Activated T-helper 1 cell treated with anti-CD3 and anti-CD28 coated beads, Interleukin-12 subunit alpha, Interleukin-12 subunit beta, Interleukin-2, Interleukin-4 antibody, amounts not matched to agents 30 ng/mL and 10 ng/mL and 1 ng/mL, durations not matched to agents 14 hours and 24 hours and 36 hours (primary cell): ENCODE results near the gene LTBR. TPM values are rescaled to one million over a fixed set of nuclear protein-coding genes. Genes with fewer than 3 reads are reported as not detected.

Experiments used
- DNase-seq: peaks from one replicate; pipeline ENCODE4 v3.0.0; 2021; ENCODE audit warnings: low spot score
- H3K27ac Mint-ChIP-seq: one replicate; pipeline ENCODE4 v1.8.0; 2021; ENCODE audit warnings: mild to moderate bottlenecking, mixed read lengths
- H3K27me3 Mint-ChIP-seq: one replicate; pipeline ENCODE4 v1.8.0; 2022; ENCODE audit warnings: mild to moderate bottlenecking, moderate library complexity, mixed read lengths; ENCODE audit not compliant: insufficient read depth
- H3K36me3 Mint-ChIP-seq: one replicate; pipeline ENCODE4 v1.8.0; 2021; ENCODE audit warnings: low read depth, mixed read lengths
- H3K4me1 Mint-ChIP-seq: one replicate; pipeline ENCODE4 v1.8.0; 2021; ENCODE audit warnings: low read depth, mixed read lengths
- H3K4me3 Mint-ChIP-seq: one replicate; pipeline ENCODE4 v1.8.0; 2021; ENCODE audit warnings: mild to moderate bottlenecking, moderate library complexity, mixed read lengths
- H3K9me3 Mint-ChIP-seq: one replicate; pipeline ENCODE4 v1.8.0; 2021; ENCODE audit warnings: mixed read lengths
- intact Hi-C: fragments of 100-400 bp; cut with micrococcal nuclease; formaldehyde crosslinking; loops from one replicate; pipeline ENCODE4 v1.15.1; 2024
- total RNA-seq: library from RNA; stranded (reverse); gene quantifications from 2 replicates; pipeline ENCODE4 v1.2.3, GENCODE V29; 2022

The LTBR gene
- total RNA-seq, 1 donor from 2014 or later, result 1.3 TPM

DNA sequence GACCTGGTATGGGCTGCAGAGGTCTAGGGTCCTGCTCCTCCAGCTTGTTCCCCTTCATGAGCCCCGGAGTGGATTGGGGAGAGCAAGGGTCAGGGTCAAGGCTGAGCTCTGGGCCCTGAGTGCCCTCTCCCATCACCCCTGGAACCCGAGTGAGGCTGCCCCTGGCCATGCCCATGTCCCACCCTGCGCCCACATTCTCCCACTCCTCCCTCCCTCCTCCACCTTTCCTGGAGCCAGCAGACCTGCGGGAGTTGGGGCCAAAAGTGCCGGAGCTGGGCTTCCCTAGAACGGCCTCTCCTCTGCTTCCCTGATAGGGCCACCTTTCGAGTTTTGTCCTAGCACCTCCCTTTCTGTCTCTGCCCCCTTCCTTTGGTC, 9.2 kb upstream of the LTBR start:
- H3K27ac Mint-ChIP-seq, result no peak overlapping the region

DNA sequence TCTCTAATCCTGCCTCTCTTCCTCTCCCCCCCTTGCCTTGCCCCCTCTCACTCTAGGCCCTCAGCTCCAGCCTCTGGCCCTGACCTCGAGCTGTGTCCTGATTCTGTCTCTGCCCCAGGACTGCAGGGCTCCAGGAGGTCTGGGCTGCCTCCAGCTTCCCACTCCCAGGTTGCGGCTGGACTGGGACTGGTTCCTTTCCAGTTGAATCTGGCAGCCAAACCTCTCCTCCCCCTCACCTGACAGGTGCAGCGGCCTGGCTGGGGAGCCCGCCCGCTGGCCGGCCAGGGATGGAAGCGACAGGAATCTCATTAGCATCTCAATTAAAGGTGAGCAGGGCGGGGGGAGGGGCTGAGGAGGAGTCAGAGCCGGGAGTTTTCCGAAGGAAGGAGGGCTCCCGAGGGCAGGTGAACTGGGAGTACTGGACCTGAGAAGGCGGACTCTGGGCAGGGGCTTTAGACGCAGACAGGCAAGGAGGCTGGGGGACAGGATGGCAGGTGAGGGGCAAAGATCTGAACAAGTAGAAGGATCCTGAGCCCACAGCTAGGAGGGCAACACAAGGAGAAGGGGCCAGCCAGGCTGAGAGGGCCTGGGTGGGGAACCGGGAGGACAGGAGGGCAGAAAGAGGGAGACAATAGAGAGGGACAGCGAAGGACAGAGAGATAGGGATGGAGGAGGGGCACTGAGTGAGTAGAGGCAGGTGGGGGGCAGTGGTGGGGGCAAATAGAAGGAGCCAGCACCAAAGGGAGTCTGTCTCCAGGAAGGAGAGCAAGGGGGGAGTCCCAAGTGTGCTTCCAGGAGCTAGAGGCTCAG, 8.5 kb upstream of the LTBR start, which contains the start of gene SCNN1A:
Gene SCNN1A, minus strand, starts transcription at position 295 of the 810 bp plus-strand sequence. CDS start 780 bp downstream, outside the sequence.
- Mint-ChIP-seq H3K4me1 (peaks cover 21% of the 10 kb centered on the region), H3K27ac (peak within 1 kb of the TSS; percentile 24), H3K36me3 (no peaks in the 10 kb centered on the region), H3K9me3 (no peaks in the 10 kb centered on the region), H3K27me3 (no peaks in the 10 kb centered on the region), H3K4me3 (no peak within 1 kb of the TSS)
- intact Hi-C loops, result loop anchor here (5.0 kb wide), 1 partner anchor 37 kb away; no protein-coding TSS in a partner anchor
- no peak for DNase-seq

More for the DNA sequence above, 9.2 kb upstream of the LTBR start:
- H3K36me3 Mint-ChIP-seq, result no peaks in the 10 kb centered on the region
- H3K4me1 Mint-ChIP-seq, result peaks cover 21% of the 10 kb centered on the region
- H3K9me3 Mint-ChIP-seq, result no peaks in the 10 kb centered on the region
- H3K4me3 Mint-ChIP-seq, result no peak overlapping the region
- intact Hi-C loops, result loop anchor here (5.0 kb wide), 1 partner anchor 38 kb away; no protein-coding TSS in a partner anchor
- no peaks in the 10 kb centered on the region for H3K27me3 Mint-ChIP-seq
- no peak for DNase-seq

DNA sequence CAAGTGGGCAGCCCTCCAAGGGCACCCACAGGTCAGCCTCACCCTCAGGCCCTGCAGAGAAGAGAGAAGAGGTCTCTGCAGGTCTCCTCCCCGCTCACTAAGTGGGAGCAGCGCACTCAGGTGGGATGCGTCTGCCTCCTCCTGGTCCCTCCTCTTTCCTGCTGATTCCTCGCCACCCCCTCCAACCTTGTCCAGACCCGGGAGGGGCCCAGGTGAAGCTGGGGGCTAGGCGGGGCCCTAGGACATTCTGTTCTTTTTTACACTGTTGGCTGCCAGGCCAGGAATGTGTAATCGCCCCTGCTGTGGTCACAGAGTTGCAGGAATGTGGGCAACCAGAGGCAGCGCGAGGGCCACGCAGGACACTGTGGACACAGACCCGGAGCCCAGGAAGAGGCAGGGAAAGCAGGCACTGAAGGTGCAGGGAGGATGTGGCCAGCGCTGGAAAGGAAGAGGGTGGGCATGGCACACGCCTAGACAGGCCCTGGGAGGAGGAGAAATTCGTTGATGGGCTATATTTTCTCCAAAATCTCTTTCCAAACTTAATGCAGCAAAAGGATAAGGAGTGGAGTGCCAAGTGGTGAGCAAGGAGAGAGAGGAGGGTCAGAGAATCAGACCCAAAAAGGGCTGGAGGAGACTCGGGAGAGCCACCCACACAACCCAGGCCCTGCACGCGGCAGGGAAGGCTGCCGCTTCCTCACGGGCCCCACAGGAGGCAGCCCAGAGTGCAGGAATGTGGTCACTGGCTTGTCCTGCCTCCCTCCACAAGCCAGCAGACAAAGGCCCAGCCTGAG, 7.7 kb upstream of the LTBR start:
- no peak for DNase-seq
- peaks cover 21% of the 10 kb centered on the region for H3K4me1 Mint-ChIP-seq
- intact Hi-C loops, result loop anchor here (5.0 kb wide), 1 partner anchor 36 kb away; no protein-coding TSS in a partner anchor
- H3K36me3 Mint-ChIP-seq, result no peaks in the 10 kb centered on the region
- H3K27ac Mint-ChIP-seq, result peak overlapping the region; percentile 24
- H3K4me3 Mint-ChIP-seq, result no peak overlapping the region
- no peaks in the 10 kb centered on the region for H3K9me3 Mint-ChIP-seq
- H3K27me3 Mint-ChIP-seq, result peaks cover 4% of the 10 kb centered on the region

DNA sequence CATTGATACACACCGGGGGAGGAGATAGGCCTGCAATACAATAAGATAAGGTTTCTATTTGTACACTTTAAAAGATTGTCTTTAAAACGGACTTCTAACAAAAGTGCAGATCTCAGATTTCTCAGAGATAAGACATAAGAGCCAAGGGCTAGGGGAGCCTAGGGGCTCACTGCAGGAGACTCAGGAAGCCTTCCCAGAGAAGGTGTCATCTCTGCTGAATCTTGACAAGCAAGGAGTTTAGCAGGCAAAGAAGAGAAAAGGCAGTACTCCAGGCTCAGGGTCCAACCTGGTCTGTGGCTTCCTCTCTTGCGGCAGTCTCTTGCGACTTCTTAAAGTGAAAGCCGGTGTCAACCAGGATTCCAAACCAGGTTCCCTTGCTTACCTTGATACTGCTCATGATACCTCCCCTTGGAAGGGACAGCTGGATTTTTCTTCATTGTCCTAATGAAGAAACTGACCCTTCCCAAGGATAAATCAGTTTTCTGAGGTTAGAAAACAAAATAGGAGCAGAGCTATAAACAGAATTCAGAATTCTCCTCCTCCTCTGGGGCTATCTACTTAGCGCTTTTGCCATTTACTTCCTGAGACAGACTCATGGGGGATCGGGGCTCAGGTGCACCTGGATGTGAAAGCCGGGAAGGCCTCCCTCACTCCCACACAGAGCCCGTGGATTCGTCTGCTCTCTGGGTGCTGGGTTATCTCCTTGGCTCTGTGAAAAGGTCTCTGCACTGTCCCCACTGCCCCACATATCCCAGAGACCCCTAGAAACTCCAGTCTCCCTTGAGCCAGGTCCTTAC, 6.9 kb upstream of the LTBR start:
- intact Hi-C loops, result loop anchor here (5.0 kb wide), 1 partner anchor 35 kb away; no protein-coding TSS in a partner anchor
- no peak for DNase-seq
- peaks cover 21% of the 10 kb centered on the region for H3K4me1 Mint-ChIP-seq
- peaks cover 11% of the 10 kb centered on the region for H3K27me3 Mint-ChIP-seq
- H3K4me3 Mint-ChIP-seq, result no peak overlapping the region
- H3K9me3 Mint-ChIP-seq, result no peaks in the 10 kb centered on the region
- no peaks in the 10 kb centered on the region for H3K36me3 Mint-ChIP-seq
- no peak overlapping the region for H3K27ac Mint-ChIP-seq

DNA sequence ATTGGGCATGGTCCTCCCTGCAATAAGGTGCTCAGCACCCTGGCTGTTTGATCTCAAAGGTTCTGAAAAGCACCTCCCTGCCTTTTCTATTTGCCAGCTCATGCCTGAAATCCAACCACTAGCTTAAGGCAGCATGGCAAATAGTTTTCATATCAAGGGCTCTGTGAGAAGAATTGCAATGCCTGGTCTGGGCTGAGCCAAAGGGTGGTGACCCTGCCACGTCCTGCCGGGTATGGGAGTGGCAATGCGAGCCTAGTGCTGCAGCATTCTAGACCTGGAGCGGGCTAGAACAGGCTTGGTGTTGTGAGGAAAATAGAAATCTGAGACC, 6.3 kb upstream of the LTBR start:
- DNase-seq, result no peak
- H3K27ac Mint-ChIP-seq, result no peak overlapping the region
- peaks cover 17% of the 10 kb centered on the region for H3K27me3 Mint-ChIP-seq
- H3K36me3 Mint-ChIP-seq, result no peaks in the 10 kb centered on the region
- H3K4me3 Mint-ChIP-seq, result no peak overlapping the region
- peaks cover 16% of the 10 kb centered on the region for H3K4me1 Mint-ChIP-seq
- intact Hi-C loops, result loop anchor here (5.0 kb wide), 1 partner anchor 35 kb away; no protein-coding TSS in a partner anchor
- no peaks in the 10 kb centered on the region for H3K9me3 Mint-ChIP-seq

DNA sequence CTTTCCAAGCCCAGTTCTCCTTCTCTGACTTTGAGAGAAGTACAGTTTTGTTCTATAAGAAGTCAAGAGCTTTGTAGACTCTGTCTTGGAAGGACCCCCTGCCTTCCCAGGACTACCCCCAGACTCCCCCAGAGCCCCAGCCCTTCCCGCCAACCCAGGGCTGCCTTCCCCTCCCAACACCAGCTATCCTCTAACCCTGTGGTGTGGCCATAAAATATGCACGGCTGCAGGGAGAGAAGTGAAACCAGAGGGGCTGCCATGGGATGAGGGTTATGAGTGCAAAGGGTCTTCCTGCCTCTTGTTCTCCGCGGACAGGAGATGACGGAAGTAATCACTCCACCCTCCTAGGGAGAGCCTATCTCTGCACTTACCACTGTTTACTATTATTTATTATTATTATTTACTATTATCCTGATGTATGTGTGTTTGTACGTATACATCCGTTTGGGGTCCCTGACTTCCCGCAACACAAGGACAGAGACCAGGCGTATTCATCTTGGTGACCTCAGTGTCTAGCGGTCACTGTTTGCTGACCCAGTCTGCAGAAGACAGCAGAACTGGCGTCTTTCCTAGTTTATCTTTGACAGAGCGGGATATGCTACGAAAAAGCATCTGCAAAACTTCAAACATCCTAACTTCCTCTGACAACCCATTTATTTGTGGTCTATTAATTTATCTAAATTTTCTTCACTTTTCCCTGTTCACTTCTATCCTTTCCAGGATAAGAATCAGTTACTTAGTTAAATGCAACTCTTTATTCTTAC, 5.1 kb upstream of the LTBR start:
- peaks cover 20% of the 10 kb centered on the region for H3K27me3 Mint-ChIP-seq
- H3K27ac Mint-ChIP-seq, result no peak overlapping the region

DNA sequence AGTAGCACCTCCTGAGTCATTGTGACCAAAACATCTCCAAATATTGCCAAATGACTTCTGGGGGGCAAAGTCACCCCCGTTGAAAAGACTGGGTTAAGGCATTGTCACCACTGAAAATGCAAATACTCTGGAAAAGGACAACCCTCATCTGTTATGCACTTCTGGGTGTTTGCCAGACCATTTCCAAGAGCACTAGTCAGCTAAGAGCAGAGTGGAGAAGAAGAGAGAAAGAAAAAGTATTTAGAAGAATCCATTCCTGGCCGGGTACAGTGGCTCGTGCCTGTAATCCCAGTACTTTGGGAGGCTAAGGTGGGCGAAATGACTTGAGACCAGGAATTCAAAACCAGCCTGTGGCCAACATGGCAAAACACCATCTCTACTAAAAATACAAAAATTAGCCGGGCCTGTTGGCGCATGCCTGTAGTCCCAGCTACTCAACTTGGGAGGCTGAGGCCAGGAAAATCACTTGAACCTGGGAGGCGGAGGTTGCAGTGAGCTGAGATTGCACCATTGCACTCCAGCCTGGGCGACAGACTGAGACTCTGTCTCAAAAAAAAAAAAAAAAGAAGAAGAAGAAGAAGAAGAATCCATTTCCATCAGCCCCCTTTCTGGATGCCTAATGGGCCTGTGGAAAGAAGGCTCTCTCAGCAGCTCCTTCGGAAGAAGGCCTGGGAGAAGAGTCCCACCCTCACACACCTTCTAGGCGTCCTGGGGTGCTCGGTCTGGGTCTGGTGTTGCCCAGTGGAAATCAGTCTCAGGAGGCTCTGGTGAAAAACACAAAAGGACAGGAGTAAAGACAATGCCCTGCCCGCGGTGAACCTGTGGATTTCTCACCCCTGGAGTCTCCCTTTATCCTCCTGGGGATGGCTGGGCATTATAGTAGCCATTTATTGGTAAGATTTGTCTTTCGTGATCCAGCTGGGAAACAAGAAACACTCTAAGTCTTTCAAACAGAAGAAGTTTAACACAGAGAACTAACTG, 3.5 kb upstream of the LTBR start:
- Mint-ChIP-seq H3K27me3 (peaks cover 28% of the 10 kb centered on the region), H3K9me3 (no peaks in the 10 kb centered on the region), H3K27ac (no peak overlapping the region), H3K4me3 (no peak overlapping the region), H3K4me1 (peaks cover 9% of the 10 kb centered on the region), H3K36me3 (no peaks in the 10 kb centered on the region)
- no peak for DNase-seq
- intact Hi-C loops, result no loop called here

More for the DNA sequence above, 5.1 kb upstream of the LTBR start:
- intact Hi-C loops, result loop anchor here (5.0 kb wide), 1 partner anchor 33 kb away; no protein-coding TSS in a partner anchor
- no peak for DNase-seq
- H3K36me3 Mint-ChIP-seq, result no peaks in the 10 kb centered on the region
- peaks cover 9% of the 10 kb centered on the region for H3K4me1 Mint-ChIP-seq
- no peaks in the 10 kb centered on the region for H3K9me3 Mint-ChIP-seq
- H3K4me3 Mint-ChIP-seq, result no peak overlapping the region

DNA sequence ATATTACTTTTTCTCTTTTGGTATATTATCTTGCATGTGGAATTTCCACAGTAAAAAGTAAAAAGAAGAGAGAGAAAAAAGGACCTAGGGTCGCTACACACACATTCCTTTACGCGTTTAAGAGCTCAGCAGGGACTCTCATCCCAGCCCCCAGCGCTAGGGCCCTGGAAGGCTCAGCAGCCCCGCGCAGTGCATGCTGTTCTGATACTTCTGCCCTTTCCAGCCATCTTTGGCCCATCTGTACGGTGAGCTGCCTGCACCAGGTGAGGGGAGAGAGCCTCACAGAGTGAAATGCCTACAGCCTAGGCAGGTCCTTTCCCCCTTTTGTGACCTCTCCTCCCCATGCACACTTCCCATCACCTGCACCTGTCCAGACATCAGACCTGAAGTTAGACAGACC, 1.6 kb upstream of the LTBR start:
- H3K36me3 Mint-ChIP-seq, result no peaks in the 10 kb centered on the region
- H3K9me3 Mint-ChIP-seq, result no peaks in the 10 kb centered on the region
- H3K27ac Mint-ChIP-seq, result no peak overlapping the region
- no peak overlapping the region for H3K4me3 Mint-ChIP-seq
- H3K4me1 Mint-ChIP-seq, result no peaks in the 10 kb centered on the region
- intact Hi-C loops, result no loop called here
- peaks cover 30% of the 10 kb centered on the region for H3K27me3 Mint-ChIP-seq
- DNase-seq, result no peak

DNA sequence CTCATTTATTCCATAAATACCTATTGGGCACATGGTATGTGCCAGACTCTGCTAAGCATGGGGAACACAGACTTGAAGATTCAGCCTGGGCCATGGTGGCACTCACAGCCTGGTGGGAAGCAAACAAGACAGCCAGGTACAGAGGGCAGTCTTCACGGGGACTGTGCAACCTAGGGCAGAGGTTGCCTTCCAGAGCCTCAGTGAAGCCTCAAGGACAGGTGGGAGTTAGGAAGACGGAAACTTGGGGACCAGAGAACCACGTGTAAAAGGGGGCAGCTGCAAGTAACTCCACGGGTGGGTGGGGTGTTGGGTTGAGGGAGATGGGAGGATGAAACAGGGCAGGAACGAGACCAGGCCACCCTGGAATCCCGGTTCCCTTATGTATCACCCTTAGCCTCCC, 980 bp upstream of the LTBR start:
- intact Hi-C loops, result no loop called here
- no peaks in the 10 kb centered on the region for H3K9me3 Mint-ChIP-seq
- no peak overlapping the region for H3K4me3 Mint-ChIP-seq
- peaks cover 34% of the 10 kb centered on the region for H3K27me3 Mint-ChIP-seq
- H3K36me3 Mint-ChIP-seq, result no peaks in the 10 kb centered on the region
- no peak overlapping the region for H3K27ac Mint-ChIP-seq
- no peaks in the 10 kb centered on the region for H3K4me1 Mint-ChIP-seq
- DNase-seq, result no peak

DNA sequence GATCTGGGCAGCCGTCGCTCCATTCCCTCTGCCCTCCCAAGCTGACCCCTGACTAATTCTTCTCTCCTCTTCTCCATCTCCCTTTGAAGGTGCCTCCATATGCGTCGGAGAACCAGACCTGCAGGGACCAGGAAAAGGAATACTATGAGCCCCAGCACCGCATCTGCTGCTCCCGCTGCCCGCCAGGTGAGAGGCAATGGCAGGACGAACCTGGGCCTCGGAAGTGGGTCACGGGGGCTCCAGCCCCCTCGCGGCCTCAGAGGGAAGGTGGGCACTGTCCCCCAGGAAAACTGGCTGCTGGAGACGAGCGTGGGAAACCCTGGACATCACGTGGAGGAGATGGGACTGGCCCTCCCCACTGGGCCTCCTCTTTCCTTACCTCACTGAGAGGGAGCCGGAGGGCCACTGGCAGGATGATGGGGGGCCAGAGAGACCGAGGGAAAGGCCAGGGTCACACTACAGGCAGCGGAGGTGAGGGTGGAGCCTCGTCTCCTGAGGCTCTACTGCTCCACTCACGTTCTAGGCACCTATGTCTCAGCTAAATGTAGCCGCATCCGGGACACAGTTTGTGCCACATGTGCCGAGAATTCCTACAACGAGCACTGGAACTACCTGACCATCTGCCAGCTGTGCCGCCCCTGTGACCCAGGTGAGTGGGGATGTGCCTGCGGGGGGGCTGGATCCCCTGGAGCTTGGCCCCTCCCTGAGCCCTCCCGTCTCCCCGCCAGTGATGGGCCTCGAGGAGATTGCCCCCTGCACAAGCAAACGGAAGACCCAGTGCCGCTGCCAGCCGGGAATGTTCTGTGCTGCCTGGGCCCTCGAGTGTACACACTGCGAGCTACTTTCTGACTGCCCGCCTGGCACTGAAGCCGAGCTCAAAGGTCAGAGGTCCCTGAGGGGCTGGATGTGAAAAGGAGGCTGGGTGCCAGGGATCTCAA, 806 bp downstream of the LTBR start:
- intact Hi-C loops, result no loop called here
- no peak for DNase-seq
- Mint-ChIP-seq H3K27ac (no peak overlapping the region), H3K4me1 (no peaks in the 10 kb centered on the region), H3K36me3 (no peaks in the 10 kb centered on the region), H3K4me3 (no peak overlapping the region), H3K9me3 (no peaks in the 10 kb centered on the region), H3K27me3 (peaks cover 40% of the 10 kb centered on the region)
